SHP77 treated with DMSO at 0.1 percent for 48 hours (cell line): ENCODE results near the gene PRSS57.

Experiments
- DNase-seq: peaks from one replicate; lab custom pipeline; 2025; lab: John Stamatoyannopoulos, UW

The PRSS57 gene

GRCh38 chr19:638906-639252 lies 56.4 kb downstream of the PRSS57 start:
- DNase-seq = no peak
